ENCODE measurements around the gene LRCH4.

Gene LRCH4

DNA sequence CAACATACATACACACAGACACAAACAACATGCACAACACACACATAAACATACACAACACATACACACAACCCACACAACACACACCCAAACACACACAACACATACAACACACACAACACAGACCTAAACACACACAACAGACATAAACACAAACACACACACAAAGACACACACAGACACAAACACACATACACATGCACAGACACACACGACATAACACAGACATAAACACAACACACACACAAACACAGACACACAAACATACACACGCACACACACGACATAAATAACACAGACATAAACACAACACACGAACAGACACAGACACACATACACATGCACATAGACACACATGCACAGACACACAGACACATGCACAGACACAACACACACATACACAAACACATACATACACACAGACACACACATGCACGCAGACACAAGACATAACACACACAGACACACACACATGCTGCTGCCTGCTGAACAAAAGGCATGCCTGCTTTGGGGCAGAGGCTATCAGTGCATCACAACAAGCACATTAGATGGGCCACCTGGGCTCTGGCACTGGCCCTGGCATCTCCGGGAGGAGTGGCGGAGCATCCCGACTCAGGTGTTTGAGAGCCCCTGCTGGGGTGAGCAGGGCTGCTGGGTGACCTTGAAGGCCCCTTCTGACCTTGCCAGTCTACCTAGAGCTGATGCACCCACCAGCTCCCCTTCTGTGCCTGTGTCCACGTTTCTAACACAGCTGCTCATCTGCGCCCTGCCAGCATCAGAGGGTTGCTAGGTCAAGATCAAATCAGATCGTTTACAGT lies 5.3 kb downstream of the LRCH4 start:
- TF ChIP-seq, protein P1, sequence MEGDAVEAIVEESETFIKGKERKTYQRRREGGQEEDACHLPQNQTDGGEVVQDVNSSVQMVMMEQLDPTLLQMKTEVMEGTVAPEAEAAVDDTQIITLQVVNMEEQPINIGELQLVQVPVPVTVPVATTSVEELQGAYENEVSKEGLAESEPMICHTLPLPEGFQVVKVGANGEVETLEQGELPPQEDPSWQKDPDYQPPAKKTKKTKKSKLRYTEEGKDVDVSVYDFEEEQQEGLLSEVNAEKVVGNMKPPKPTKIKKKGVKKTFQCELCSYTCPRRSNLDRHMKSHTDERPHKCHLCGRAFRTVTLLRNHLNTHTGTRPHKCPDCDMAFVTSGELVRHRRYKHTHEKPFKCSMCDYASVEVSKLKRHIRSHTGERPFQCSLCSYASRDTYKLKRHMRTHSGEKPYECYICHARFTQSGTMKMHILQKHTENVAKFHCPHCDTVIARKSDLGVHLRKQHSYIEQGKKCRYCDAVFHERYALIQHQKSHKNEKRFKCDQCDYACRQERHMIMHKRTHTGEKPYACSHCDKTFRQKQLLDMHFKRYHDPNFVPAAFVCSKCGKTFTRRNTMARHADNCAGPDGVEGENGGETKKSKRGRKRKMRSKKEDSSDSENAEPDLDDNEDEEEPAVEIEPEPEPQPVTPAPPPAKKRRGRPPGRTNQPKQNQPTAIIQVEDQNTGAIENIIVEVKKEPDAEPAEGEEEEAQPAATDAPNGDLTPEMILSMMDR (IDR thresholded peaks at IDR 0.05; ENCODE audit: low read length, missing control alignments), result no peak
- H3K4me3 ChIP-seq (replicated peaks; ENCODE audit: low read depth, low read length), result no peak overlapping the region
- no peak for DNase-seq (ENCODE audit: low read depth)

DNA sequence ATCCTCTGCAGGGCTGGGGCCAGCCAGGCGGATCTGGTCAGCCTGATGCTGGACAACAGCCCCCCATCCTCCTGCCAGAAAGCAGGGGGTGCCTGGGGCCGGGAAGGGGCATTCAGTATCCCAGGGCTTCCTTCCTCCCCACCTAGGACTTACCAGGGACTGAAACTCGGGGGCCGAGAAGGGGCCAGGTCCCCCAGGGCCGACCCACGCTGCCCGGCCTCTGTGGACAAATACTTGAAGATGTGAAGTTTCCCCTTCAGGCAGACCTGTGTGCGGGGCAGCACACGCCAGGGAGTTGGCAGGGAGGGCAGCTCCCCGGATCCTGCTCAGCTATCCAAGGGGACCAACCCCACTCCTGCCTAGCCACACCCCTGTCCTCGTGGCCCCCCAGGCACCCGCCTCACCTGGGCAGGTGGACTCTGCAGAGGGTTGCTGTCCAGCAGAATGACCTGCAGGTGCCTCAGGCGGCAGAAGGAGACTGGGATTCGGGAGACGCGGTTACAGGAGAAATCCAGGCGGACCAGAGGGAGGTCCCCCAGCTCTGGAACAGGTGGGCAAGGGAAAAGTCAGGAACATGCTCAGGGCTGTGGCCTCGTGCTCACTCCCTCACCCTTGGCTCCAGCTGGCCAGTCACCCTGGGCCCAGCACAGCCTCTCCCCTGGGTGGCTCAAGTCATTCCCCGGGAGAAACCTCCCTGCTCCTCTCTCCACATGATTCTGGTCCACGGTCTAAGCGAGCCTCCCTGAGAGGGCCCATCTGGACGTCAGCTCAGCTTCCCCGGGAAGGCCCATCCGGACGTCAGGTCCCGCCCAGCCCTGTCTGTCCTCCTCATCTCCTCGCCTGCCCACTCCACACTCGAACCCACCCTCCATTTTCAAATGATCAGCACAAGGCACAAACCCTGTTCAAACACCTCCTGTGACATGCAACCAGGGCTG lies 7.4 kb downstream of the LRCH4 start:
- TF ChIP-seq, protein P1 (IDR thresholded peaks at IDR 0.05; ENCODE audit: low read length, missing control alignments), result no peak
- no peak overlapping the region for H3K4me3 ChIP-seq (replicated peaks; ENCODE audit: low read depth, low read length)
- DNase-seq (ENCODE audit: low read depth), result no peak

DNA sequence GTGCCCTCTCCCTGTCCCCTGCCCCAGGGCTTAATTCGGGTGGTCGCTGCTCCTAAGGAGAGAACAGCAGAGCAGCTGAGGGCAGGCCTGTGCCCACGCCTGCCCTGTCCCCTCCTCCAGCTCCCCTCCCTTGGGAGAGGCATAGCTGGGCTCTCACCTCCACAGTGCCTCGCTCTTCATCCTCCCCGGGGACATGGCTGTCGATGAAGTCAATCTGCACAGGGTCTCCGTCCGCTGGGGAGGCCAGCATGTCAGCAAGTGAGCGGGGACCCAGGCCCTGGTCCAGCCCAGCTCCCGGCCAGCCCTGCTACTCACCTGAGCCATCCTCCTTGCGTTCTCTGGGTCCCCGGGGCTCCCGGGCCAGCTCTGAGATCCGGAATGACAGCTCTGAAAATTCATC lies 8.4 kb downstream of the LRCH4 start:
- H3K4me3 ChIP-seq (replicated peaks; ENCODE audit: low read depth, low read length), result no peak overlapping the region
- TF ChIP-seq, protein P1 (IDR thresholded peaks at IDR 0.05; ENCODE audit: low read length, missing control alignments), result no peak
- DNase-seq (ENCODE audit: low read depth), result no peak

DNA sequence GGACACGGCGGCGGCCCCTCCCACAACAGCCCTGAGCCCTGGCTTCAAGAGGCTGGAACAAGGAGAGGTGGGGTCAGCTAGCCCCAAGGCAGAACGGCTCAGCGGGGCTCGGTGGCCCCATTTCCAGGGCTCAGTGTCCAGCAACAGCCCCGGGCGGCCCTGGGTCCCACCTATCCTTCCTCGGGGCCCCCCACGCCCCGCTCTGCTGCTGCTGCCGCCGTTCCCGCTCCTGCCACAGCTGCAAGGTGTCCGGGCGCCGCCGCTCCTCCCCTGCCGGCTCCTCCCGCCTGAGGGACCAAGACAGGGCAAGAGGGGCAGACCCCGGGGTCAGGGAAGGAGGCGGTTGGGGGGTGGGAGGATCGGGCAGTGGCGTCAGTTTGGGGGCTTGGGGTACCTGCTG lies 8.8 kb downstream of the LRCH4 start:
- H3K4me3 ChIP-seq (replicated peaks; ENCODE audit: low read depth, low read length), result no peak overlapping the region
- no peak for DNase-seq (ENCODE audit: low read depth)
- TF ChIP-seq, protein P1 (IDR thresholded peaks at IDR 0.05; ENCODE audit: low read length, missing control alignments), result no peak

DNA sequence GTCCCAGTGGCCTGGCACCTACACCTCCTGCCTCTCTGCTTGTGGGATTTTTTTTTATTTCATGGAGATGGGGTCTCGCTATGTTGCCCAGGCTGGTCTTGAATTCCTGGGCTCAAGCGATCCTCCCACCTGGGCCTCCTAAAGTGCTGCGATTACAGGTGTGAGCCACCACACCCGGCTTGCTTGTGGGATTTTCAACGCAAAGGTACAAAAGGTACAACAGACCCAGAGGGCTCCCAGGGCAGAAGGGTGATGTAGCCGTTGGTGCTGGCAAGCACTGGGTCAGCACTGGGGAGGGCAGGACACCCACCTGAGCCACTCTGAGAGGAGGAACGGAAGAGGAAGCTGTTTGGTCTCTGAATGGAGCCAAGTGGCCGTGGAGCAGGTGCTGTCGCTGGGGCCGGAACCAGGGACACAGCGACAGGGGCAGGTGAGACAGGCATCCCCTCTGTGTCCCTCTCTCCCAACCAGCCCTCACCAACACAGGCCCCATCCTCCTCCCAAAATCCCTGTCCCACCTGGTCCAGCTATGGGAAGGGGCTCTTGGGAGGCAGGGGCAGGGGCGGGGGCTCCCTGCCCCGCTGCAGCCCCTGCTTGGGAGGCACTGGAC lies 9.4 kb downstream of the LRCH4 start:
- DNase-seq (ENCODE audit: low read depth), result no peak
- TF ChIP-seq, protein P1 (IDR thresholded peaks at IDR 0.05; ENCODE audit: low read length, missing control alignments), result no peak
- H3K4me3 ChIP-seq (replicated peaks; ENCODE audit: low read depth, low read length), result no peak overlapping the region

DNA sequence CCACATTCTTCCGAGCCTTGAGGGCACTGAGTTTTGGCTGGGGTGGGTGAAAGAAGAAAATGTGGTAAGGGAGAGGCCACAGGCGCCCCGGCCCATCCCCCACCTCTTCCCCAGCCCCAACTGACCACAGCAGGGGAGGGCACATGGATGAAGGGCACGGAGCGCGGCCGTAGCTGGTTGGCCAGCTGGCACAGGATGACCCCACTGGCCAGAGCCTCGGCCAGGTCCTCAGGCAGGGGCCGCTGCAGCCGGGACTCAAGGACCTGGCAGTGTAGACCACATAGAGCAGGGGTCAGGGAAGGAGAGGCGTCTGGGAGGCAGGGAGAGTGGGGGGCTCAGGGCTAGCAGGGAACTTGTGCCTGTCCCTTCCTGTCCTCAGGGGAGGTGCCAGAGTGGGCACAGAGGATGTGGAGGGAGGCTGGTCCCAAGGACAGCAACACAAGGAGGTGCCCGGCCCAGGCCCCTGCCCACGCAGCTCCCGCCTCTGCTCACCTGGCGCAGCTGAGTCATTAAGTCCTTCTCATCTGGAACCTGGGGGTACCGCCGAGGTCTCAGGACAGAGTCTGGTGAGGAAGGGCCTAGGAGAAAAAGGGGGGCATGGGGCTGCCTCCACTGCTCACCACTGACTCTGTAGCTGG lies 10.1 kb downstream of the LRCH4 start:
- no peak for DNase-seq (ENCODE audit: low read depth)
- TF ChIP-seq, protein P1 (IDR thresholded peaks at IDR 0.05; ENCODE audit: low read length, missing control alignments), result no peak
- H3K4me3 ChIP-seq (replicated peaks; ENCODE audit: low read depth, low read length), result no peak overlapping the region
